Measurements from ENCODE around the gene NKPD1. TPM values are rescaled to one million over a fixed set of nuclear protein-coding genes. Genes with fewer than 3 reads are reported as not detected.
A peak's percentile ranks its signal among the peaks of the same experiment; 100 is the strongest.

The NKPD1 gene
- total RNA-seq, 2 experiments from 2014 or later = 0.73 to 0.91 TPM

- Mint-ChIP-seq H3K36me3 (ENCODE audit: low read depth) (no peaks in the 10 kb centered on the region), H3K9me3 (no peaks in the 10 kb centered on the region), H3K27ac (no peak overlapping the region), H3K4me1 (ENCODE audit: low read depth) (peaks cover 21% of the 10 kb centered on the region), H3K4me3 (peak overlapping the region; percentile 76), H3K27me3 (peaks cover 33% of the 10 kb centered on the region)
- intact Hi-C loops (cut with DNase I, micrococcal nuclease) = no loop called here
- peak; percentile 45 for ATAC-seq (ENCODE audit: poor library complexity)
- no peak for TF ChIP-seq CTCF (IDR thresholded peaks at IDR 0.05)
- peaks cover 38% of the 10 kb centered on the region for H3K4me1 ChIP-seq (ENCODE audit: insufficient read depth, low read length)
- CTCF ChIA-PET = no interaction called here
- POLR2A ChIA-PET = interaction anchor here (1.0 to 3.2 kb wide), 4 partner anchors 18 to 199 kb away, joined by 3 to 39 read pairs (median 16); partner anchors contain the start of genes BLOC1S3, CLPTM1, PPP1R37 and TRAPPC6A
- peak in 11 of 14 experiments; percentile 15 to 72 (median 27) for DNase-seq
- H3K27me3 ChIP-seq (ENCODE audit: control insufficient read depth in 1 of 2, insufficient read depth in 2 of 2, low read length in 2 of 2) = peaks cover 0 to 6% of the 10 kb centered on the region in 2 experiments
- H3K4me3 ChIP-seq (ENCODE audit: low read length) = peak overlapping the region; percentile 25
- H3K27ac ChIP-seq (ENCODE audit: low read depth in 1 of 2, low read length in 2 of 2) = no peak overlapping the region
- H3K9me3 ChIP-seq (ENCODE audit: control insufficient read depth in 1 of 2, insufficient read depth in 1 of 2, low read length in 2 of 2) = peaks cover 0 to 22% of the 10 kb centered on the region in 2 experiments
- H3K36me3 ChIP-seq (ENCODE audit: insufficient read depth, low read length) = no peaks in the 10 kb centered on the region
Observed at GRCh38 chr19:45153339-45154063, 7.3 kb downstream of the NKPD1 start.

- CTCF ChIA-PET = interaction anchor here (1.3 kb wide), 1 partner anchor 12 kb away, joined by 4 read pairs; no protein-coding TSS in a partner anchor
- peak; percentile 19 to 77 (median 34) for DNase-seq
- peaks cover 0 to 6% of the 10 kb centered on the region in 2 experiments for H3K27me3 ChIP-seq (ENCODE audit: control insufficient read depth in 1 of 2, insufficient read depth in 2 of 2, low read length in 2 of 2)
- H3K4me1 ChIP-seq (ENCODE audit: insufficient read depth, low read length) = peaks cover 38% of the 10 kb centered on the region
- ATAC-seq (ENCODE audit: poor library complexity) = peak; percentile 70
- peaks cover 0 to 22% of the 10 kb centered on the region in 2 experiments for H3K9me3 ChIP-seq (ENCODE audit: control insufficient read depth in 1 of 2, insufficient read depth in 1 of 2, low read length in 2 of 2)
- H3K4me3 ChIP-seq (ENCODE audit: low read length) = peak overlapping the region; percentile 50
- POLR2A ChIA-PET = interaction anchor here (1.0 to 3.2 kb wide), 4 partner anchors 19 to 198 kb away, joined by 3 to 39 read pairs (median 16); partner anchors contain the start of genes BLOC1S3, CLPTM1, PPP1R37 and TRAPPC6A
- Mint-ChIP-seq H3K9me3 (no peaks in the 10 kb centered on the region), H3K4me1 (ENCODE audit: low read depth) (peaks cover 21% of the 10 kb centered on the region), H3K27ac (peak overlapping the region; percentile 65), H3K4me3 (peak overlapping the region; percentile 76), H3K36me3 (ENCODE audit: low read depth) (no peaks in the 10 kb centered on the region), H3K27me3 (peaks cover 28% of the 10 kb centered on the region)
- no peak overlapping the region for H3K27ac ChIP-seq (ENCODE audit: low read depth in 1 of 2, low read length in 2 of 2)
- no peaks in the 10 kb centered on the region for H3K36me3 ChIP-seq (ENCODE audit: insufficient read depth, low read length)
- no peak for TF ChIP-seq CTCF (IDR thresholded peaks at IDR 0.05)
- intact Hi-C loops (cut with DNase I, micrococcal nuclease) = no loop called here
Observed at GRCh38 chr19:45152504-45153338, 8.1 kb downstream of the NKPD1 start.

GRCh38 chr19:45151821-45152503, 8.8 kb downstream of the NKPD1 start:
- Histone ChIP-seq H3K4me1 (ENCODE audit: insufficient read depth, low read length) (peaks cover 38% of the 10 kb centered on the region), H3K4me3 (ENCODE audit: low read length) (no peak overlapping the region), H3K36me3 (ENCODE audit: insufficient read depth, low read length) (no peaks in the 10 kb centered on the region), H3K9me3 (ENCODE audit: control insufficient read depth in 1 of 2, insufficient read depth in 1 of 2, low read length in 2 of 2) (peaks cover 0 to 22% of the 10 kb centered on the region in 2 experiments), H3K27me3 (ENCODE audit: control insufficient read depth in 1 of 2, insufficient read depth in 2 of 2, low read length in 2 of 2) (peaks cover 0 to 6% of the 10 kb centered on the region in 2 experiments), H3K27ac (ENCODE audit: low read depth in 1 of 2, low read length in 2 of 2) (no peak overlapping the region)
- DNase-seq (no peak), ATAC-seq (ENCODE audit: poor library complexity) (no peak)
- peaks cover 21% of the 10 kb centered on the region for H3K4me1 Mint-ChIP-seq (ENCODE audit: low read depth)
- no peaks in the 10 kb centered on the region for H3K36me3 Mint-ChIP-seq (ENCODE audit: low read depth)
- TF ChIP-seq CTCF (IDR thresholded peaks at IDR 0.05) = no peak
- H3K9me3 Mint-ChIP-seq = no peaks in the 10 kb centered on the region
- no peak overlapping the region for H3K4me3 Mint-ChIP-seq
- ChIA-PET POLR2A (interaction anchor here (2.7 to 3.2 kb wide), 2 partner anchors 26 to 60 kb away, joined by 26 to 39 read pairs; partner anchors contain the start of genes BLOC1S3, PPP1R37 and TRAPPC6A), CTCF (interaction anchor here (1.3 kb wide), 1 partner anchor 12 kb away, joined by 4 read pairs; no protein-coding TSS in a partner anchor)
- intact Hi-C loops (cut with DNase I, micrococcal nuclease) = no loop called here
- H3K27me3 Mint-ChIP-seq = peaks cover 22% of the 10 kb centered on the region
- no peak overlapping the region for H3K27ac Mint-ChIP-seq
